Peyer's patch (tissue), 4 donors: ENCODE data around the gene IPMK.

Experiments
- POLR2A ChIP-seq, 2 donors: fragments of 450-650 bp; IDR thresholded peaks; one replicate each; pipeline ENCODE4 v1.5.1; 2017; ENCODE audit warnings: antibody characterized with exemption in 2 of 2, mild to moderate bottlenecking in 2 of 2, moderate library complexity in 2 of 2
- TF ChIP-seq, protein P1 (sequence below), 6 experiments: fragments of 450-650 bp in 4 of 6; fragments of 200-600 bp in 2 of 6; sonication (generic) in 1 of 6; IDR thresholded peaks; one replicate each; pipeline ENCODE4 v1.5.1; 2017 to 2019; ENCODE audit warnings: antibody characterized with exemption in 6 of 6, mild to moderate bottlenecking in 3 of 6, moderate library complexity in 1 of 6

DNA sequence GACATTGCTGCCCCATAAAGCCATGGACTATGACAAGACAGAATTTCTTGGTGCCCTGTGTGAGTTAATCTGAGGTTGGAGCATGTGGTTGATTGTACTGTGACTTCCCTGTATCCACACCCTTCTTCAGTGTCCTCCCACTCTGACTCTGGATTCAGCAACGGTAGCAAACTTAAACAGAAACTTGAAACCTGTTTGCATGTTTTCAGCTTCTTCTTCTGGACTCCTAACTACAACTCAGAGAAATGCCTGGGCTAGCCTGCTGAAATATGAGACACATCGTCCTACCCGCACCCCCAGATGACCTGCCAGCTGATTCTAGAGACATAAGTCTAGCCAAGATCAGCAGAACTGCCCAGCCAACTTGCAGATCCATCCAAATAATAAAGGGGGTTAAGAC lies 78.4 kb downstream of the IPMK start:
- TF ChIP-seq, protein P1, sequence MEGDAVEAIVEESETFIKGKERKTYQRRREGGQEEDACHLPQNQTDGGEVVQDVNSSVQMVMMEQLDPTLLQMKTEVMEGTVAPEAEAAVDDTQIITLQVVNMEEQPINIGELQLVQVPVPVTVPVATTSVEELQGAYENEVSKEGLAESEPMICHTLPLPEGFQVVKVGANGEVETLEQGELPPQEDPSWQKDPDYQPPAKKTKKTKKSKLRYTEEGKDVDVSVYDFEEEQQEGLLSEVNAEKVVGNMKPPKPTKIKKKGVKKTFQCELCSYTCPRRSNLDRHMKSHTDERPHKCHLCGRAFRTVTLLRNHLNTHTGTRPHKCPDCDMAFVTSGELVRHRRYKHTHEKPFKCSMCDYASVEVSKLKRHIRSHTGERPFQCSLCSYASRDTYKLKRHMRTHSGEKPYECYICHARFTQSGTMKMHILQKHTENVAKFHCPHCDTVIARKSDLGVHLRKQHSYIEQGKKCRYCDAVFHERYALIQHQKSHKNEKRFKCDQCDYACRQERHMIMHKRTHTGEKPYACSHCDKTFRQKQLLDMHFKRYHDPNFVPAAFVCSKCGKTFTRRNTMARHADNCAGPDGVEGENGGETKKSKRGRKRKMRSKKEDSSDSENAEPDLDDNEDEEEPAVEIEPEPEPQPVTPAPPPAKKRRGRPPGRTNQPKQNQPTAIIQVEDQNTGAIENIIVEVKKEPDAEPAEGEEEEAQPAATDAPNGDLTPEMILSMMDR (IDR thresholded peaks at IDR 0.05) = no peak
- TF ChIP-seq POLR2A (IDR thresholded peaks at IDR 0.05) = no peak
